ENCODE data around the gene PSMC2. TPM values are rescaled to one million over a fixed set of nuclear protein-coding genes. Genes with fewer than 3 reads are reported as not detected.

Gene PSMC2
- total RNA-seq, 1 donor from 2014 or later = 92.8 TPM

Other genes starting within 250 kb of the PSMC2 start
- 58.2 TPM for gene NAPEPLD, start 198.5 kb upstream of the PSMC2 start, total RNA-seq
- 50.8 TPM for gene PMPCB, start 50.2 kb upstream of the PSMC2 start, total RNA-seq
- 12.0 TPM for gene DNAJC2, start 2.9 kb upstream of the PSMC2 start, total RNA-seq
- 0.23 TPM for gene SLC26A5, start 98.6 kb downstream of the PSMC2 start, total RNA-seq

Measured in mucosa of gallbladder (tissue), 1 donor.